Activated naive CD4-positive, alpha-beta T cell (primary cell): Measurements from ENCODE around the gene ITGAL.

Experiments used
- DNase-seq, 4 experiments: peaks; one replicate each; lab custom pipeline; 2025; lab: John Stamatoyannopoulos, UW

The ITGAL gene

DNA sequence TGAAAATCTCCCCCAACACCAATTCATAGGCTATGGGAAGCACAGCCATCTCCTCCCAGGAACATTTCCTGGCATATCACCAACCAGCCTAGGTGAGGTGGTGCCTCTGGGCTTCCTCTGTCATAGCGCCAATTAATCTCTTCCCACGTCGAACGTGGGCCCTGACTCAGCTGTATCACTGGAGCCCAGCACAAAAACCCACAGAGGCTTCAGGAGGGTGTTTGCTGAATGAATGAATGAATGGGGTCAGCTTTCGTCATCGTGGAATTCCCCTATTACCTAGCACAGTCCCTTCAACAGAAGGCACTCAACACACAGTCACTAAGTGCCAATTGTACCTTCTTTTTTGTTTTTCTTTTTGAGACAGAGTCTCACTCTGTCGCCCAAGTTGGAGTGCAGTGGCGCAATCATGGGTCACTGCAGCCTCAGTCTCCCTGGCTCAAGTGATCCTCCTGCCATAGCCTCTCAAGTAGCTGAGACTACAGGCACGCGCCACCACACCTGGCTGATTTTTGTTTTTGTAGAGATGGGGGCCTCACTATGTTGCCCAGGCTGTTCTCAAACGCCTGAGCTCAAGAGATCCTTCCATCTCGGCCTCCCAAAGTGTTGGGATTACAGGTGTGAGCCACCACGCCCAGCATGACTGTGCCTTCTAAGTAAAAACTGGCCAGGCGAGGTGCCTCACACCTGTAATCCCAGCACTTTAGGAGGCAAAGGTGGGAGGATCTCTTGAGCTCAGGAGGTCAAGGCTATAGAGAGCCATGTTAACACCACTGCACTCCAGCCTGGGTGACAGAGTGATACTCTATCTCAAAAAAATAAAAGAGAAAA, 94.8 kb downstream of the ITGAL start:
- DNase-seq: no peak

DNA sequence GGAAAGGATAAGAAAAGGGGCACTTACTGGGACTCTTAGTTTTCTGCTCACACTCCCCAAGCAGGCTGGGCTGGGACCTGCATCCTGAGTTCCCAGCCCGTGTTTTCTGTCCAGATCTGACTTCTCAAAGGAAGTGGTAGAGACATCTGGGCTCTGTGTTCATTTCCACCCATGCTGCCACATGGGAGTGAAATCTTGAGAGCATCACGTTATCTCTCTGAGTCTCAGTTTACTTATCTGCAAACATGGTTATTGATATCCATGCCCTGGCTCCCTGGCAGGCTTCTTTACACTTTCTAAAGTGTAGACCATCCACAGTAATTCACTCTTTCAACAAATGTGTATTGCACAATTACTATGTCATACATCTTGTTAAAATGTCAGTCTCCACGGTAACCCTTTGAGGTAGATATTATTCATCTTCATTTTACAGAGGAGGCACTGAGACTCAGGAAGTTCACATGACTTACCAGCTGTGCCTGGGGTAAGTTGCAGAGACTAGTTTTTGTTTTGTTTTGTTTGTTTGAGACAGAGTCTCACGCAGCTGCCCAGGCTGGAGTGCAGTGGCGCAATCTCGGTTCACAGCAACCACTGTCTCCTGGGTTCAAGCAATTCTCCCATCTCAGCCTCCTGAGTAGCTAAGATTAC, 95.6 kb downstream of the ITGAL start:
- peak in 2 of 4 experiments; percentile 31 to 33 for DNase-seq

DNA sequence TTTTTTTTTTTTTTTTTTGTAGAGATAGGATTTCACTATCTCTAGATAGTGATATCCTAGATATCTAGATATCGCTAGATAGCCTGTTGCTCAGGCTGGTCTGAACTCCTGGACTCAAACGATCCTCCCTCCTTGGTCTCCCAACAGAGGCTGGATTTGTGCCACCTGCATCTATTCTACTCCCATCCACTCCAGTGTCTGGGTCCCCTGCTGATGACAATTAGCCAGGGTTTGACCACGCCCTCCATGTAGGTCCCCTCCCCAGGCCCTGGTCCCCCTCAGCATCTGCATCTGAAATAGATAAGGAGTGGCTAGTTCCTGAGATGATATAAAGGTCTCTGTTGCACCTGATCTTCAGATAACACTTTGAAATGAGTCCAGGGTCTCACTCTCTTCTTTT, 96.7 kb downstream of the ITGAL start:
- DNase-seq: no peak

DNA sequence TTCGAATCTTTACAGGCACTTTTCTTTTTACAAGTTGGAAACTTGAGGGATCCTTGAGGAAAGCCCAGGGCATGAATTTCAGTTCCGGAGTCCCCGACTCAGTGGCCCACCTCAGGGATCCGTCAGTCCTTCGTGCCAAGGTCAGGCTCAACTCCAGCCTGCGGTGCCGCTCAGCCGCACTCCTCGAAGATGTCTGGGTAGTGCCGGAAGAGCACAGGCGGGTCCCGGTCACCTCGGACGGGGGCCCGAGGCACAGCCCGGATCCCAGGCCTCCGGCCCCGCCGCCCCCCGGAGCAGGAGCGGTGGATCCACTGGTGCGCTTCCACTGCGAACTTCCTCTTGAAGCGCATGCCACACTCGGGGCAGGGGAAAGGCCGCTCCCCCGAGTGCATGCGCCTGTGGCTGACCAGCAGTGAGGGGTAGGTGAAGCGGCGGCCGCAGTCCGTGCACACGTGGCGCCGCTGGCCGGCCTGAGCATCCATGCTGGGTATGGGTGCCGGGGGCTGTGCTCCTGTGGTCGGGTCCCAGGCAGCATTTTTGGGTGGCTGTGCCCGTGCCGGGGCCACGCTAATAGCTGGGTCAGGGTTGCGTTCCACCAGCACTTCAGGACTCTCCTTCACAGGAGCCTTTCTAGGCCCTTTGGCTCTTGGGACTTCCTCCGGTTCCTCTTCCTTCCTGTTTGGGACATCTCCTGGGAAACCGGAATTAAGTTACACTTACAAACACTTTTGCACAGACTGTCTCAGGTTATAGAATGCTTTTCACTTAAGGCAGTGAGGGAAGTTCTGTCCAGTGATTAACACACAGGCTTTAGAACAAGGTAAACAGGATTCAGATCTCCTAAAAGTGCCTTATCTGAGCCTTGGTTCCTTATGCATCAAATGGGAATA, 97.4 kb downstream of the ITGAL start:
- DNase-seq: no peak

DNA sequence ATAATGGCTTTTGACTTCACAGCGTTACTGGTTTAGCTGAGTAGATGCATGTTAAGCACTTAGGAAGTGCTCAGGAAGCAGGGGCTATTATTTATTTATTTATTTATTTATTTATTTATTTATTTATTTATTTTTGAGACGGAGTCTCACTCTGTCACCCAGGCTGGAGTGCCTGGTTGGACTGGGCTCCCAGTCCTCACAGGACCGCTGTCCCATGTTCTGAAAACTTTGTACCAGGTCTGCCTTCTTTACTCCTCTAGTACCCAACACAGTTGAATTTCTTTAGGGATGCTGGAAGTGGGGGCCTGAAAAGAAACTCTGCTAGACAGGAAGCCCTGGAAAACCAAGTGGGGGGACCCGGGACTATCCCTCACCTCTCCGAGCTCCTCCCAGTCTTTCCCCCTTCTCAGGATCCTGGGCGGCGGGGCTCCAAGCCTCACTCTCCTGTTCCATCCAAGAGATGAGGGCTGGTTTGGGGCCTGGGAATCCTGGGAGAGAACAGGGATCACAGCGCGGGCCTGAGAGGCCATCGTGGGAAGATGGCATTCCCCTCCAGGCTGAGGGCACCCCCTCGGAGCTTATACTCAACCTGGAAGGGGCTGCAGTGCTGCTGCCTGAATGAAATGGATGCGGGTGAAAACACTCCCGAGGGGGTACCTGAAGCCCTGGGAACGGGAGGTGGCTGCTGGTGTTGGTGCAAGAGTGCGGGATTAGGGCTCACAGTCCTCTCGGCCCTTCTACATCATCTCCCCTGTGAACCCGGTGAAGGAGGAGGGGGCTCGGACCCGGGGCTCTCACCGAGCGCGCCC, 98.3 kb downstream of the ITGAL start:
- DNase-seq: no peak

DNA sequence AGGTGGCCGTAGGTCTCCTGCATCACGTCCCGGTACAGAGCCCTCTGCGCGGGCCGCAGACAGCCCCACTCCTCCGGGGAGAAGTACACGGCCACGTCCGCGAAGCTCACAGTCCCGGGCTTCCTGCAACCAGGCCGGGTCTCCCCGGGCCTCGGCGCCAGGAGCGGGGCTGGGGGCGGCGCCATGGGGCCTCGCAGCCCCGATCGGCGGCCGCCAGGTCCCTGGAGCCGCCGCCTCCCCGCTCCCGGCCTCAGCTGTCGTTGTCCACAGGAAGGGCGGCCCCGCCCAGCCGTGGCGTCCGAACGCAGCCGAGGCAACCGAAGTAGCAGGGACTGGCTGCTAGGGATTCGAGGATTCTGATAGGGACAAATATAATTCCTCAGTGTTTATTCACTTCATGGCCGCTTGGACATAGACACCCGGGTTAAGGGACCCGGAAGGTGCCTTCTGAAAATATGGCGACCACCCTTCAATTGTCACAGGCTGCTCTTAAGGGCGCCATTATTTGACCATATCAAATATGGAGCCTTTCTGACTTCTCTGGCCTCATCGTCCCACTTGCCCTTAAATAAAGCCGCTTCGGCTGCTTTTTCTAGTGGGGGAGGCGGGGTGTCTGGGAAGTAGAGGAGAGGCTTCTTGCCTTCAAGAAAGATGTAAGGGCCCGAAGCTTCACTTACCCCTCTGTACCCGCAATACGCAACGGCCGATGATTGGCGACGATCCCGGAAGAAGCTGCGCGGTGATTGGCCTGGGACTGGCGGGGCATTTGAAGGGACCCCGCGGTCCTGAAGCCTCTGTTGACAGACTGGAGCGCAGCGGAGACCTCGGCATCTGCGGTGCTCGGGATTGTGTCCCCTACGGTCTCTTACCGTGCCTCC, 99.1 kb downstream of the ITGAL start, which contains the start of gene ZNF688:
Gene ZNF688, minus strand, starts transcription at position 270 of the 878 bp plus-strand sequence. Its CDS starts 85 bp downstream, at position 185.
- peak; percentile 71 to 90 (median 82) for DNase-seq
